ENCODE results near the gene CMSS1.

GRCh38 chr3:100060685-100061484, 243.2 kb downstream of the CMSS1 start:
- TF ChIP-seq CTCF (conservative IDR thresholded peaks at IDR 0.05) (no peak), ZFX (IDR thresholded peaks at IDR 0.05) (no peak)

Data from C4-2B (cell line).